Activated CD4-positive, alpha-beta memory T cell treated with anti-CD3 and anti-CD28 coated beads, Interleukin-2, amount 10 ng/mL, durations not matched to agents 7 days and 5 days (primary cell): ENCODE data around the gene TNK2. TPM values are rescaled to one million over a fixed set of nuclear protein-coding genes. Genes with fewer than 3 reads are reported as not detected.
A peak's percentile ranks its signal among the peaks of the same experiment; 100 is the strongest.
"Not testable (repeated sequence)": the region's sequence is repeated elsewhere in the genome, so short reads cannot be mapped to it uniquely, and the experiment has no call there.

ENCODE experiments used
- CTCF ChIA-PET: fragments of 350-600 bp; sonication (Branson Sonifier 250); formaldehyde crosslinking; loops from one replicate; lab custom pipeline; 2021; ENCODE audit warnings: antibody characterized with exemption, inconsistent platforms; lab: Charles Lee
- POLR2A ChIA-PET: fragments of 350-600 bp; sonication (Branson Sonifier 250); formaldehyde crosslinking; loops from one replicate; lab custom pipeline; 2021; ENCODE audit warnings: antibody characterized with exemption; lab: Charles Lee
- DNase-seq: peaks from one replicate; pipeline ENCODE4 v3.0.0-alpha.2; 2020
- H3K27ac Mint-ChIP-seq: one replicate; pipeline ENCODE4 v1.8.0; 2021; ENCODE audit warnings: mild to moderate bottlenecking, mixed read lengths
- H3K27me3 Mint-ChIP-seq: one replicate; pipeline ENCODE4 v1.8.0; 2021; ENCODE audit warnings: mixed read lengths
- H3K36me3 Mint-ChIP-seq: one replicate; pipeline ENCODE4 v1.8.0; 2021; ENCODE audit warnings: low read depth, mixed read lengths
- H3K4me1 Mint-ChIP-seq: one replicate; pipeline ENCODE4 v1.8.0; 2021; ENCODE audit warnings: mixed read lengths
- H3K4me3 Mint-ChIP-seq: one replicate; pipeline ENCODE4 v1.8.0; 2021; ENCODE audit warnings: mild to moderate bottlenecking, mixed read lengths
- H3K9me3 Mint-ChIP-seq: one replicate; pipeline ENCODE4 v1.8.0; 2021; ENCODE audit warnings: mixed read lengths
- total RNA-seq, 2 experiments: library from RNA; stranded (reverse); gene quantifications; one replicate each; pipeline ENCODE4 v1.2.3, GENCODE V29; 2021

Gene TNK2
- total RNA-seq, result 100 to 1,000 TPM; 113 to 115 TPM

DNA sequence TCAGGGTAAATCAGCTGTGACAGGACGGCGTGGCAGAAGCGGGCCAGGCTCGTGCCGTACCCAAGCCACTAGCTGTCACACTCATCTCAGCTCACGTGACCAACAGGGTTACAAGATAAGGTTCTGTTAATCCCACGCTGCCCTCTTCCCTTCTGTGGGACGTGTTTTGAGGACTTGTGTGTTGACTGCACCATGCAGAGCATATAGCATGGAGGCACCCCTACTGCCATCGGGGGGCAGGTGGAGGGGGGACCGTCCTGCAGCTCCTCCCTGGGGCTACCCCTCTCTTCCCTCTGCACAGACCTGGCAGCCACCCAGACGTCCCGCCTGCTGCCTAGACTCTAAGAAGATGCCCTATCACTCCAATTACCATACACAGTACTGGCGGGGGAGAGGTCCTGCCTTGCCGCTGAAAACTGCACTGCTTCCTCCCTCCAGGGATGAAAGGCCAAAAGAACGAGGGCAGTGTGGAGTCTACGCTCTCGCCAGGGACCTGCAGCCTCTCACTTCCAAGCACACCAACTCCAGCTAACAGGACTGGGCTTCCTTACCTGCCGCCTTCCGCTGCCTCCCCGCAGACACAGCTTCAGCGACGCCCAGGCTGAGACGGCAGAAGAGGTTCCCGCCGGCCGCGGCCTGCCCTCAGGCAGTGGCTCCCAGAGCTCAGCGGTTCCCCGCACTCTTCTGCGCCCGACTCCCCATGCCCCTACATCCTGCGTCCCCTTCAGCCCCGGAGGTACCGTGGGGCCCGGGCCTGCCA, at the start of gene TNK2:
Gene TNK2 (minus strand): TSS at position 618 of the 760 bp plus-strand sequence. CDS start 19,963 bp downstream, outside the sequence.
- DNase-seq, result peak; percentile 75
- no peaks in the 10 kb centered on the region for H3K9me3 Mint-ChIP-seq
- H3K27ac Mint-ChIP-seq, result peak within 1 kb of the TSS; percentile 100
- peaks cover 43% of the 10 kb centered on the region for H3K4me1 Mint-ChIP-seq
- no peaks in the 10 kb centered on the region for H3K27me3 Mint-ChIP-seq
- CTCF ChIA-PET, result interaction anchor here (0.6 to 5.5 kb wide), 9 partner anchors 8 to 58 kb away, joined by 3 to 124 read pairs (median 6); no protein-coding TSS in a partner anchor
- peaks cover 38% of the 10 kb centered on the region for H3K36me3 Mint-ChIP-seq
- POLR2A ChIA-PET, result interaction anchor here (0.8 to 6.7 kb wide), 11 partner anchors 8 to 637 kb away, joined by 3 to 180 read pairs (median 4); partner anchors contain the start of genes PPP1R2 and XXYLT1
- peak within 1 kb of the TSS; percentile 85 for H3K4me3 Mint-ChIP-seq

GRCh38 chr3:195956577-195956976, 48.2 kb upstream of the TNK2 start:
- Mint-ChIP-seq H3K4me1 (peaks cover 32% of the 10 kb centered on the region), H3K36me3 (peaks cover 24% of the 10 kb centered on the region), H3K9me3 (peaks cover 3% of the 10 kb centered on the region), H3K27me3 (no peaks in the 10 kb centered on the region), H3K4me3 (no peak overlapping the region), H3K27ac (no peak overlapping the region)
- POLR2A ChIA-PET, result no interaction called here
- CTCF ChIA-PET, result no interaction called here
- DNase-seq, result no peak

GRCh38 chr3:195955416-195955841, 47.1 kb upstream of the TNK2 start:
- H3K36me3 Mint-ChIP-seq, result peaks cover 16% of the 10 kb centered on the region
- POLR2A ChIA-PET, H3K9me3 Mint-ChIP-seq, CTCF ChIA-PET, DNase-seq, H3K27me3 Mint-ChIP-seq: not testable (repeated sequence)
- peak overlapping the region; percentile 62 for H3K4me3 Mint-ChIP-seq
- peak overlapping the region; percentile 54 for H3K27ac Mint-ChIP-seq
- peaks cover 36% of the 10 kb centered on the region for H3K4me1 Mint-ChIP-seq

DNA sequence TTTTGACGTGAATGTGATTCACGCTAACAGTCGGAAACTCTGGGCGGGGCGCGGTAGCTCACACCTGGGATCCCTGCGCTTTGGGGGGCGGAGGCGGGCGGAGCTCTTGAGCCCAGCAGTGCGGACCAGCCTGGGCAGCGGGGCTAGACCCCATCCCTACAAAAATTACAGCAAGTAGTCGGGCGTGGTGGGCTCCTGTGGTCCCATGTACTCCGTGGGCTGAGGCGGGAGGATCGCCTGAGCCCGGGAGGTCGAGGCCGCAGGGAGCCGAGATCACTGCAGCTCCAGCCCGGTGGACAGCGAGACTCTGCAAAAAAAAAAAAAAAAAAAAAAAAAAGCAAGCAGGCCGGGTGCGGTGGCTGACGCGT, 46.4 kb upstream of the TNK2 start:
- DNase-seq, result not testable (repeated sequence)
- peaks cover 41% of the 10 kb centered on the region for H3K4me1 Mint-ChIP-seq

DNA sequence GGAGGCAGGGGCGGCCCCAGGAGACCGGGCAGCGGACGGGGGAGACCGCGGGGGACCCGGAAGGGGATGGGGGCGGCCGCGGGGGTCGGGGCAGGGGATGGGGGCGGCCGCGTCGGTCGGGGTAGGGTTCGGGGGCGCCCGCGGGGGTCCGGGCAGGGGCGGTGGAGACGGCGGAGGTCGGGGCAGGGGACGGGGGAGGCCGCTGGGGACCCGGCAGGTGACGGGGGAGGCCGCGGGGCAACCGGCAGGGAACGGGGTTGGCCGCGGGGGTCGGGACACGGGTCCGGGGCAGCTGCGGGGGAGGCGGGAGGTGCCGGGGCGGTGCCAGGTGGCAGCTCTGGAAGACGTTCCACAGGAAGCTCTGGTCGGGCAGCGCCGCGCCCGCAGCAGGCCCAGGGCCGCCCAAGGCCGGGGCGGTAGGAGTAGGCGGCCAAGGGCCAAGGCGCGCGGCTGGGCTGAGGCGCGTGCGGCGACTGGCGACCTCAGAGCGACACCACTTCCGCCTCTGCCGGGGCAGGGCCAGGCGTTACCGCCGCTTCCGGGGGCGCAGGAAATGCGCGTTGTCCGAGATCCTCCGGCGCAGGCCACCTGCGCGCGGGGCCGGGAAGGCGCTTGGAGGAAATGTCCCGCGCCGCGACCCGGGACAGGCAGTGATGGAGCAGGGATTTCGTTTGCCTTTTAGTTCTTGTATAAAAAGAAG, 45.9 kb upstream of the TNK2 start:
- Mint-ChIP-seq H3K36me3 (peaks cover 12% of the 10 kb centered on the region), H3K27ac (peak overlapping the region; percentile 82), H3K4me3 (peak overlapping the region; percentile 78), H3K4me1 (peaks cover 38% of the 10 kb centered on the region)
- H3K27me3 Mint-ChIP-seq, CTCF ChIA-PET, H3K9me3 Mint-ChIP-seq, POLR2A ChIA-PET: not testable (repeated sequence)
- DNase-seq, result peak; percentile 87

More for the DNA sequence above, 46.4 kb upstream of the TNK2 start:
- H3K27me3 Mint-ChIP-seq, CTCF ChIA-PET, POLR2A ChIA-PET, H3K9me3 Mint-ChIP-seq: not testable (repeated sequence)
- Mint-ChIP-seq H3K27ac (peak overlapping the region; percentile 82), H3K4me3 (peak overlapping the region; percentile 78), H3K36me3 (peaks cover 15% of the 10 kb centered on the region)

DNA sequence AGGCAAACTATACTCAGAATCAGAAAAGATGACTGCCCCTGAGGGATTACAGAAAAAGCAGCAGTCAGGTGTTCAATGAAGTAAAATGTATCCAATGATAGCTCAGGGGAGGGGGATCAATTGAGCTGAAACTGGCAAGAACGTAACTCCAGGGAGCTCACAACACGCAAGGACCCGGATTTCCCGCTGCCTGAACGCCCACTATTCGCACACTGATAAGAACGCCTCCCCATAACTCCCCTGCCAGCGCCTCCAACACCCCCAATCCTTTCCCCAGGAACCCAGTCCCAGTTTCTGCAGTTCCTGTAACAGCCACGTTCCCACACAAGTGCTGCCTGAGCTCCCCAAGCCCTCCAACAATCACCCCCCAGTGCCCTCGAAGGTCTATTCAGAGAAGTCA, 44.2 kb upstream of the TNK2 start:
- H3K27ac Mint-ChIP-seq, DNase-seq, H3K36me3 Mint-ChIP-seq, POLR2A ChIA-PET, CTCF ChIA-PET, H3K9me3 Mint-ChIP-seq, H3K27me3 Mint-ChIP-seq: not testable (repeated sequence)
- H3K4me3 Mint-ChIP-seq, result peak overlapping the region; percentile 46
- peaks cover 28% of the 10 kb centered on the region for H3K4me1 Mint-ChIP-seq

DNA sequence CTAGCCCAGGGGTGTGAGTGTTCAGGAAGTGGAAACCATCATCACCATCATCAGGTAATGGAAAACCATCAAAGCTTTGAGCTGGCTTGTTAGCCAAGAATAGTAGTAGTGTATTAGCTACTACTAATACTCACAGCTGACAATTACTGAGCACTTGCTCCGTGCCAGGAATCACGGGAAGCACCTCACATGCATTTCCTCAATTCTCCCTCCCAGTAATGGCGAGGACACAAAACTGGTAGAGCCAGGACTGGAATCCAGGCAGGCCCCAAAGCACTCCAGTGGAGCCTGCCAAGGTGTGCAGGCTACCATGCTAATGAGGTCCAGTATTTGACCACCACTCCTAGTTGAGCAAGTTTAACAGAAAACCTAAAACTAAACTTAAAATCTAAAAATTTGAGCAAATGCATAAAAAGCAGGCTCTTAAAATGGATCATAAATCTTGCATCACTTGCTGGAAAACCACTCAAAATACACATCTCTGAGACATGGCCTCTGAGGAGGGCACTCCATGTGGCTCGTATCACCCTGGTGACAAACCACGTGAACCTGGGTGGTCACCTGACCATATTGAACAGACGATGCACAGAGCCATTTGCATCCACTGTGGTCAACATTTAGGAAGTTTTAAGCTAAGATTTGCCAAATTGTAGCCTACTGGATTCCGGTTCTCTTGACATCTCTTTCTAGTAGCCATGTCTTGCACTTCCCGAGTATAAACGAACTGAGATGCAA, 43.3 kb upstream of the TNK2 start:
- DNase-seq, H3K27ac Mint-ChIP-seq, H3K9me3 Mint-ChIP-seq, CTCF ChIA-PET, H3K27me3 Mint-ChIP-seq, POLR2A ChIA-PET, H3K4me3 Mint-ChIP-seq: not testable (repeated sequence)
- Mint-ChIP-seq H3K36me3 (peaks cover 12% of the 10 kb centered on the region), H3K4me1 (peaks cover 28% of the 10 kb centered on the region)

- Mint-ChIP-seq H3K36me3 (peaks cover 11% of the 10 kb centered on the region), H3K4me1 (peaks cover 26% of the 10 kb centered on the region)
- POLR2A ChIA-PET, DNase-seq, H3K27me3 Mint-ChIP-seq, H3K27ac Mint-ChIP-seq, H3K9me3 Mint-ChIP-seq, CTCF ChIA-PET, H3K4me3 Mint-ChIP-seq: not testable (repeated sequence)
These were observed 42.4 kb upstream of the TNK2 start for GRCh38 chr3:195950731-195951130.

DNA sequence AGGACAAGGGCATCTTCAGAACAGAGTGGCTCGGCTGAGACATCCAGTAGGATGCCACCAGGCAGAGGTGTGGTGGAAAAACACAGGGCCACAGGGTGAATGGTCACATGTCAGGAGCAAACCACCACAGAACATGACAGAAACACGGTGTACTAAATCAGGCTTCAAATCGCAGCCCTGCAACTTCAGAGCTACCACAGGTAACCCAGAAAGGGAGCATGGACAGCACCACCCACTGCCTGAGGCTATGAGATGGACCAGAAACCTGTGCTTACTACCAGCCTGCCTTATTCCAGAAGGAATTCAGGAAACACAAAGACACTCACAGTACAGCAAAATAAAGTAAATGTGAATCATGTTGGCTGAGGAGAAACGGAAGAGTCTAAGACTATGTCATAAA, 41.8 kb upstream of the TNK2 start:
- Mint-ChIP-seq H3K36me3 (peaks cover 17% of the 10 kb centered on the region), H3K4me1 (peaks cover 22% of the 10 kb centered on the region)
- H3K9me3 Mint-ChIP-seq, POLR2A ChIA-PET, DNase-seq, CTCF ChIA-PET, H3K4me3 Mint-ChIP-seq, H3K27ac Mint-ChIP-seq, H3K27me3 Mint-ChIP-seq: not testable (repeated sequence)

DNA sequence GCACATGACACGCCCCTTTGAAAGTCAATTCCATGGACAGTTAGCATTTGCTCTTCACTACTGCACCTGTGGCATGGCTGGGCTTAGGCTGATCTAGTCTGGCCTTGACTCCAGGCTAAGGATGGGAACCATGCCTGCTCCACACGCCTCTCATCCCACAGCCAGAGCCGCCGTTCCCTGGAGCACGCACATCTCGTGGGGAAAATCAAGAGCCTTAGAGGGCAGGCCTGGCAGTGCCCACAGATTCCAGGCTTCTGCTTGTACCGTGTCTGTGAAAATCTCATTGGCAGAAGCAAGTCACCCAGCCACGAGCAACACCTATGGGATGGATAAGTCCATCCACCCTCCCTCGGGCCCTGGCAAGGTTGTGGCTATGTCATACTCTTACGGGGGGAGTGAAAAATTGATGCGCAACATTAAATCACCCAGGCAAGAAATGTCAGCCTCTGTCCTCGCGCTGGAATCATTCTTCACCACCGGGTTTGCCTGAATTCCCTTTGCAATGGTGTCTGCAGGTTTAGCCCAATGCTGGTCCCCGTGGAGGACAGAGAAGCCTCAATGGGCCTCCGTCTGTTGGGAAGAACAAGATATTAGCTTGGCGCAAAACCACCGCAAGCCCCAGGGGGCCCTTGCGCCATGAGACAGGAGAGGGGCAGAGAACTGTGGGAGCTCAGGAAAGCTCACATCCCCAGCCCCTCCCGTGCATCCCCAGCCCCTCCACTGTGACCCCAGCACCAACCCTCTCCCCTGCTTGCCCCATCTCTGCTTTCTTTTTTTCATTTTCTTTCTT, 38.8 kb upstream of the TNK2 start:
- H3K27ac Mint-ChIP-seq, H3K4me3 Mint-ChIP-seq, H3K9me3 Mint-ChIP-seq, DNase-seq, POLR2A ChIA-PET, H3K27me3 Mint-ChIP-seq, CTCF ChIA-PET: not testable (repeated sequence)
- H3K36me3 Mint-ChIP-seq, result peaks cover 31% of the 10 kb centered on the region
- H3K4me1 Mint-ChIP-seq, result peaks cover 16% of the 10 kb centered on the region

GRCh38 chr3:195941265-195941815, 33.0 kb upstream of the TNK2 start:
- not testable (repeated sequence) for H3K4me1 Mint-ChIP-seq, H3K4me3 Mint-ChIP-seq, H3K9me3 Mint-ChIP-seq, H3K27me3 Mint-ChIP-seq, DNase-seq, H3K27ac Mint-ChIP-seq
- peaks cover 35% of the 10 kb centered on the region for H3K36me3 Mint-ChIP-seq
- ChIA-PET POLR2A (interaction anchor here (1.6 kb wide), 1 partner anchor 60 kb away, joined by 5 read pairs; no protein-coding TSS in a partner anchor), CTCF (interaction anchor here (1.2 to 1.4 kb wide), 3 partner anchors 47 to 91 kb away, joined by 3 to 4 read pairs (median 3); no protein-coding TSS in a partner anchor)

GRCh38 chr3:195940806-195941205, 32.5 kb upstream of the TNK2 start:
- POLR2A ChIA-PET, result interaction anchor here (1.6 kb wide), 1 partner anchor 60 kb away, joined by 5 read pairs; no protein-coding TSS in a partner anchor

More at GRCh38 chr3:195940806-195941205, 32.5 kb upstream of the TNK2 start:
- not testable (repeated sequence) for H3K9me3 Mint-ChIP-seq, H3K27me3 Mint-ChIP-seq, H3K27ac Mint-ChIP-seq, H3K4me3 Mint-ChIP-seq, H3K4me1 Mint-ChIP-seq, DNase-seq
- CTCF ChIA-PET, result interaction anchor here (1.2 to 1.4 kb wide), 3 partner anchors 46 to 91 kb away, joined by 3 to 4 read pairs (median 3); no protein-coding TSS in a partner anchor
- H3K36me3 Mint-ChIP-seq, result peaks cover 35% of the 10 kb centered on the region
